Fibroblast of lung (primary cell): ENCODE measurements around the gene TOR2A.

Experiments used
- CTCF ChIP-seq, 2 donors: IDR thresholded peaks in 1 of 2; conservative IDR thresholded peaks in 1 of 2; 1 replicate in 1 of 2; 2 replicates in 1 of 2; pipeline ENCODE4 v1.5.1; 2011 to 2012; ENCODE audit warnings: low read length in 2 of 2, control low read depth in 1 of 2, inconsistent platforms in 1 of 2, low read depth in 1 of 2, mild to moderate bottlenecking in 1 of 2
- EZH2 ChIP-seq: IDR thresholded peaks from 2 replicates; pipeline ENCODE4 v1.5.1; 2012; ENCODE audit warnings: low read length, control low read depth, mild to moderate bottlenecking; ENCODE audit errors: missing control alignments

GRCh38 chr9:127720031-127720864, 14.8 kb downstream of the TOR2A start:
- TF ChIP-seq CTCF (conservative IDR thresholded peaks at IDR 0.05 in 1 of 2, IDR thresholded peaks at IDR 0.05 in 1 of 2; ENCODE audit: low read depth in 1 of 2, low read length in 2 of 2) (no peak), EZH2 (no peak)
